Measurements from ENCODE around the gene RGS10.

Gene RGS10

DNA sequence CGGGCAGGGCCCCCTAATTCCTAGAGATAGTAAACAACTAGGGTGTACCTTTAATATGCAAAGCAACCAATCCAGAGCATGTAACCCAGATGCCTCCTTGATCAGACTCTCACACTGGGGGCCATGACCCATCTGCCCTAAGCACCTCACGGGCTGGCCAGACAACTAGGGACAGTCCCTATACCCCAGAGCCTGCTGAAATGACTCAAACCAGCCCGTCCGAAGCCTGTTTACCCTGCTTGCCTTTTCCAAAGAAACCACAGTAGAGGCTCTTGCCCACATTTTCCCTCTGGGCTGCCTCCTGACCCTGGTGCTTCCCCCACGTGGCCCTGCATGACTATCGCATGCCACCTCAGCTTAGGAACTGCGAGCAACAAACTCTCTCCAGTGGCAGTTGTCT is 46.2 kb downstream of the RGS10 start:
- peak; percentile 55 to 61 for DNase-seq (ENCODE audit: low read depth in 2 of 2)

DNA sequence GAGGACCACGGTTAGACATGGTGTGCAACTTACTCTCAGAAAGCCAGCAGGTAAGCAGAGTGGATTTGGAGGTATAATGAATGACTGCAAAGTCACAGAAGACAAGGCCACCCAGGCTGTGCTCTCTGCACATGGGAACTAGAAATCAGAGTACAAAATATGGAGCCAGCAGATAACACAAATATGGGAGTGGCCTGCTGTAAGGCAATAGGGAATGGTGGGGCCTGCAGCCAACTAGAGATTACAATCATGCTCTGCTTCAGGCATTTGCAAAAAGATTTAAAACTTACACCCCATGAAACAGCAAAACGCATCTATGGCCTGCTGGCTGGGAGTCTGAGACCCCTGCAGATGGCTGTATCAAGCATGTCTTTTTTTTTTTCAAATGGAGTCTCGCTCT is 47.0 kb downstream of the RGS10 start:
- no peak for DNase-seq (ENCODE audit: low read depth in 2 of 2)

DNA sequence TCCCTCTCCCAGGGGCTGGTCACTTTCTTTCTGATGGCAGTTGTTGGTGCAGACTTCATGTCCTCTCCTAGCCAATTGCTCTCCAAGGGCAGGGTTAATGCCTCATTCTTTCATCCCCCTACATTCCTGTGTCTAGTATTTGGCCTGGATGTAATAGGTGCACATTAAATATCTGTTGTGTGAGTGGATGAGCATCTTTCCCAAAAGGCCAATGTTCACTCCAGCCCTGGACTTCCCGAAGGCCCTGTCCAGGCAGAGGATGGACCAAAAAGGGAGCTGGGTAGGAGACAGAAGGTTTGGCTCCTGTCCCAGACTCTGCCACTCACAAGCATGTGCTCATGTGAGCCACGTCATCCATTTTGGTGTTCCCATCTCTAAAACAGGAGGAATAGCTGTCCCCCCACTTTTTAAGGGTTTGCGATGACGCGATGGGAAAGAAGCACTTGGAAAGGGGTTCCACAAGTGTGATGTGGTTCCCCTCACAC is 47.5 kb downstream of the RGS10 start:
- no peak for DNase-seq (ENCODE audit: low read depth in 2 of 2)

DNA sequence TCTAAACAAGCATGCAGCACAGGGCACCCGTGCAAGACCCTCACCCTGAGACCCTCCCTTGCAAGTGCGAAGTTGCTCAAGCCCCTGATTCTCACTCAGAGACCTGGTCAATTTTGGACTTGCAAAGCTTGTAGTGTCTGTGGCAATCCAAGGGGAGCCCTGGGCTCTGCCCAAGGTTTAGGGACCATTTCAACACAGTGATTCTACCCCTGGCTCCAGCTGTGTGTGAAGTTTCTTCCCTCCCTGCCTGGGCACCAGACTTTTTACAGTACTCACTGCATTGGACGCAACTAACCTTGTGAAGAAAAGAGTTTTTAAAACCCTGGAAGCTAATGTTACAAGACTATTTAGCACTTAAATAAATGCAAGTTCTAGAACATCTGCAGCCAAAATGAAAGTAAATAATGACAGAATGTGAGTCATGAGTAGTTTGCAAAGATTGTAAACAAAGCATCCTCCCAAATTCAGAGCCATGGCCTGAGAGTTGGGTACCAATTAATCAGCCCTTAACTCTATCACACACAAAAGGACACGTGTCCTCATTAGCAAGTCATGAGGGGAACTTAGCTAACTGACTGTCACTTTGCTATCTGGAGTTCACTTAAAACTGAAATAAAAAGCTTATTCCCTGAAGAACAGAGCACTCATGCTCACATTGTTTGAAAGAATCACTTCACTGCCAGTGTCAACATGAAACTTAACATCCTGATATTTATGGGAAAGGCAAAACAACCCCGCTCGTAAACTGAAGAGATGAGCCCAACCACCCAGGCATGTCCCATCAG is 48.1 kb downstream of the RGS10 start:
- no peak for DNase-seq (ENCODE audit: low read depth in 2 of 2)

DNA sequence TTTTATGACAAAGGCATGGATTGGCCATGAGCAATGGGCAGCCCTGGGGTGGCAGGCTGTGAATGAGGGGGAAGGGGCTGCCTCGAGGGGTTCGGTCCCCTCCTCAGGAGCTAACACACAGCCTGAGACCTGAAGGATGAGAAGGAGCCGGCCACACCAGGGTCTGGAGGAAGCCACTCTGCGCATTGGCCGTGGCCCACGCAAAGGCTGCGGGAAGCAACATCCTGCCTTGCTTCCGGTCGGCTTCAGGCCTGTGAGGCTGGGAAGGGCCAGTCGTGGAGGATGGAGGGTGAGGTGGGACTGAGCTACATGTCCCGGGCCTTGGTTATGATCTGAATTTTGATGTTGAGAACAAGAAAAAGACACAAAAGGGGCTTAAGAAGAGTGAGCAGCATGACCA is 49.4 kb downstream of the RGS10 start:
- DNase-seq (ENCODE audit: low read depth in 2 of 2) = no peak

DNA sequence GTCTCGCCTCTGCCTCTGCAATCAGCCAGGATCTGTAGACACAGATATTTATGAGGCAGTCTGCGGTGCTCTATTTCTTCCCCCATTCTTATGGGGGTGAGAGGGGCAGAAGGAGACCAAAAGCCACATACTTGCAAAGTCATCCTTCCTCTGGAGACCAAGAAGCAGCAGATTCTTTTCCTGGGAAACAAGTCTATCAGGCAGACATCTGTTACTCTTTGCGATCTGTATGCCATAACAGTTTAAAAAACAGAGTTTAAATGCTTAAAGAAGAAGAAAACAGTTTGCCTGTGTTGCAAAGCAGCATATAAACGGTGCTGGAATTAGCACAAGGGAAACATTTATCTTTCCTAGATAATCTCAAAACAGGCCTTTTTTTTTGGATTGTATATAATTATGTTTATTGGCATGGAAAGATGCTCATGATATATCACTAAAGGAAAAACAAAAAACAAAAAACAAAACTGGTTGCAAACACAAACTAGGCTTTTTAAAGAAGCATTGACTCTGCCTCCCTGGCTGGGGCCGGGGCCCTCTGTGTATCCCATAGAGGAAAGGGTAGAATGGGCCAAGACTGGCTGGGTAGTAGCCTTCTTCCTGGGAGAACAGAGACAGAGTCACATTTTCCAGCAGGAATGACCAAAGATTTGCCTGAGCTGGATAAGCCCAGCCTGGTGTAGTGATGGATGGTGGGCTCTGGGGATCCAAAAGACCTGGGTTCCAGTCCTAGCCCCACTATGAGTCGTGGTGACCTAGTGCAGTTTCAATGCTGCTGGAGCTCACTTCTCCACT is 50.4 kb downstream of the RGS10 start:
- no peak for DNase-seq (ENCODE audit: low read depth in 2 of 2)

DNA sequence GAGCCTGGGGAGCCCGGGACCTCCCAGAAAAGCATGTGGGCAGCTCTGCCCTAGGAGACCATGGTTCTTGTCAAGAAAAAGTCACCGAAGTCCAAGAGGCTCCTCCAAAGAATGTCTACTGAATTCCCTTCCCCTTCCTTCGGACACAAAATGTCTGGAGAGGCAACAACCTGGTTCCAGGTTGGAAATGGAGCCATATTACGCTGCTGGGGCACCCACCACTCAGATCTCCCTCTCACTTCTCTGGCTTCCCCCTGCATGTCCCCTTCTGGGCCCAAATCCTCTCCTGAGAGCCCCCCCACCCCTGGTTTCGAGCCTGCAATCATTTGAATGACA is 52.6 kb downstream of the RGS10 start:
- DNase-seq (ENCODE audit: low read depth in 2 of 2) = no peak

DNA sequence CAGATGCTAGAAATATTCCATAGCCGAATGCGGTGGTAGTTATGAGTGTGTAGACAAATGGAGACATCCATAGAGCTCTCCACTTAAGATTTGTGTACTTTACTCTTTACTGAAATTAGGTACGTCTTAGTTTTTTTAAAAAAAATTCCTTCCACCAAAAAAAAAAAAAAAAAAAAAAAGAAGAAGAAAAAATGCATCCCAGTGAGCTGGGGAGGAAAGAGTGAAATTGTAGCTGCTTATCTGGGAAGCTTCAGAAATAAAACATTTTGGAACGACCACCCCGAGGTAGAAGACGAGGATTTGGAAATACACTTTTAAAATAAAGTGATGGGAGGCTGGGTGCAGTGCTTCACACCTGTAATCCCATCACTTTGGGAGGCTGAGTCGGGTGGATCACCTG is 53.8 kb downstream of the RGS10 start:
- no peak for DNase-seq (ENCODE audit: low read depth in 2 of 2)

DNA sequence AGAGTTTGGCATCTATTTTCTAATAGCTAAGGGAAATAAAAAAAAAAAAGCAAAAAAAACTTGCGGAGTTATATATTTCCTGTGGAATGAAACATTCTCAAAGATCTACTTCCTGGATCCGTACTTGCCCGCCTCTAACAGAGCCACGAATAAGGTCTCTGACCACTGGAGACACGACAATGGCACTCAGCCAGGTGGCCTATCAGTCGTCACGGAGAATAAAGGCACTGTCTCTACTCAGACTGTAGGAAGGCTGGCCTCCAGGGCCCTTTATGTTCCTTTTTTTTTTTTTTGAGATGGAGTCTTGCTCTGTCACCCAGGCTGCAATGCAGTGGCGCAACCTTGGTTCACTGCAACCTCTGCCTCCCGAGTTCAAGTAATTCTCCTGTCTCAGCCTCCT is 58.7 kb downstream of the RGS10 start:
- no peak for DNase-seq (ENCODE audit: low read depth in 2 of 2)

DNA sequence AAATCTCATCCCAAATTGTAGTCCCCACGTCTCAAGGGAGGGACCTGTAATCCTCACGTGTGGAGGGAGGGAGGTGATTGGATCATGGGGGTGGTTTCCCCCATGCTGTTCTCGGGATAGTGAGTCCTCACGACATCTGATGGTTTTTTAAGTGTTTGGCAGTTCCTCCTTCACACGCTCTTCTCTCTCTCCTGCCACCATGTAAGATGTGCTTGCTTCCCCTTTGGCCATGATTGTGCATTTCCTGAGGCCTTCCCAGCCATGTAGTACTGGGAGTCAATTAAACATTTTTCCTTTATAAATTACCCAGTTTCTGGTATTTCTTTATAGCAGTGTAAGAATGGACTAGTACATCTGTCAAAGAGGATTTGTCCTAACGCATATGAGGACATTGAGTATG is 59.5 kb downstream of the RGS10 start:
- DNase-seq (ENCODE audit: low read depth in 2 of 2) = no peak

DNA sequence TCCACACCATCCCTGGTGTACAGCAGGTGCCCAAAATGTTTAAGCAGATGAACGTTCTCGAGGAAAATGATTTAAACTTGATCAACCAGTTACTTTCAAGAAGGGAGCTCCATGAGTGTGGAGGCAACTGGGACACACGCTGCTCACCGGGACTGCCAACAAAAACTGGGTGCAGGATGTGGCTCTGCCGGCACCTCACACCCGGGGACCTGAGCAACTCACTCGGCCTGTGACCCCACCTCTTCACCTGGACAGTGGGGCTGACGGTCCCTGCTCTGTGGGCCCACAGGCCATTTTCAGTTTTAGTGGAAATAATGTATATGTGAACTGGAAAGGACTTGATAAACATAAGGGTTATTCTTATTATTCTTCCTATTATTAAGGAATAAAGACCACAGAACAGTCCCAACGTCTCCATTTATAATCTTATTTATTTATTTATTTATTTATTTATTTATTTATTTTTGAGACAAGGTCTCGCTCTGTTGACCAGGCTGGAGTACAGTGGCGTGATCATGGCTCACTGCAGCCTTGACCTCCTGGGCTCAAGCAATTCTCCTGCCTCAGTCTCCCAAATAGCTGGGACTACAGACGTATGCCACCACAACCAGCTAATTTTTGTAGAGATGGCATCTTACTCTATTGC is 60.6 kb downstream of the RGS10 start:
- DNase-seq (ENCODE audit: low read depth in 2 of 2) = no peak

DNA sequence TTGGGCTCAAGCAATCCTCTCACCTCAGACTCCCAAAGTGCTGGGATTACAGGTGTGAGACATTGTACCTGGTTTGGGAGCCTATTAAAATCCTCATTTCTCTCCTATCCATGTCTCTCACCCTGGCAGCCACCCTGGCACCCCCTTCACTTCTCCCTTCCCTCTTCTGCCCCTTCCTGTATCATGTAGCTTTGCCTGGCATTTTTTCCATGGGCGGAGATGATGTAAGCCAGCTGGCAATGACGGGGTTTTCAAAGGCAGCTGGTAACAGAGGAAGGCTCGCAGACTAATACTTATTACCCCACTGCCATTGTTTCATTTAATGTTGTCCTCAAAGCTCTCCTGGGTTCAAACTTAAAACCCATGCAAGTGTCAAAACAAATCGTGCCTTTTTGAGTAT is 61.9 kb downstream of the RGS10 start:
- DNase-seq (ENCODE audit: low read depth in 2 of 2) = no peak

DNA sequence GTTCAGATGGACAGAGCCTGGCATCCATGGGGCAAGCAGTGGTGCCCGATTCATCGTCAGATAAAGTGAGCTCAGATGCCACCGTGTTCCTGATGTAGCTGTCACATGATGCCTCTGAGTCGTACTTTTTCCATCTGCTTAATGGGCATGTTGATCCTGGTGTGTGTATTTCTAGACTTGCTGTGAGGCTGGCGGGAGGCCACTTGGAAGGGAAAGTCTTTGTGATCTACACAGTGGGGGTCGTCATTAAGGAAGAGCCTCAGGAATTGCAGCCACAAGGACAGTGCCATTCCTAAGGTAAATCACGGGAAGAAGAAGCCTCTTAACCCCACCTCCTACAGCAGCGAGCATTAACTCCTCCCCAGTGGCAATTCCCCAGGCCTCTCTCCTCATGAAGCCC is 63.0 kb downstream of the RGS10 start:
- DNase-seq (ENCODE audit: low read depth in 2 of 2) = no peak

DNA sequence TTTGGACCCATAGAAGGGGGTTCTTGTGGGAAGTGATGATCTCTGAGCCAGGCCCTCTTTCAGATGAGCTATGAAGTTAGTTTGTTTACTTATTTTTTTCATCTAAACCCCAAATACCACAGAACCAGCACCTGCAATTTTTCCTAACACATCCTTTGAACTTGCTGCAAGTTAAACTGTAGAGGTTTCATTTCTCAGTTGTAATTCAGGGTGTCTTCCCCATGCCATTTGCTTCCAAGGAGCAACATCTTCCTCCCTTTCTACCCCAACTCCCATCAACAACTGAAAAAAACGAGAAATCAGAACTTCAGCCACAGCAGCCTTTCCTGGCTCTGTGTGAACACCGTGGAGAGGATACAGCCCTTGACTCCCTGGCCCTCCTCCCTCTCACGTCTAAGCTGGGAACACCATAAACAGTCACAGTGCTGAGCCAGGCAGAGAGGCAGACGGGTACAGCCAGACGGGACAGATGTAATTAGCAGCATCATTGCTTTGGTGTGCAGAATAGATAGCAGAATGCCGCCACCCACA is 63.6 kb downstream of the RGS10 start:
- DNase-seq (ENCODE audit: low read depth in 2 of 2) = no peak

DNA sequence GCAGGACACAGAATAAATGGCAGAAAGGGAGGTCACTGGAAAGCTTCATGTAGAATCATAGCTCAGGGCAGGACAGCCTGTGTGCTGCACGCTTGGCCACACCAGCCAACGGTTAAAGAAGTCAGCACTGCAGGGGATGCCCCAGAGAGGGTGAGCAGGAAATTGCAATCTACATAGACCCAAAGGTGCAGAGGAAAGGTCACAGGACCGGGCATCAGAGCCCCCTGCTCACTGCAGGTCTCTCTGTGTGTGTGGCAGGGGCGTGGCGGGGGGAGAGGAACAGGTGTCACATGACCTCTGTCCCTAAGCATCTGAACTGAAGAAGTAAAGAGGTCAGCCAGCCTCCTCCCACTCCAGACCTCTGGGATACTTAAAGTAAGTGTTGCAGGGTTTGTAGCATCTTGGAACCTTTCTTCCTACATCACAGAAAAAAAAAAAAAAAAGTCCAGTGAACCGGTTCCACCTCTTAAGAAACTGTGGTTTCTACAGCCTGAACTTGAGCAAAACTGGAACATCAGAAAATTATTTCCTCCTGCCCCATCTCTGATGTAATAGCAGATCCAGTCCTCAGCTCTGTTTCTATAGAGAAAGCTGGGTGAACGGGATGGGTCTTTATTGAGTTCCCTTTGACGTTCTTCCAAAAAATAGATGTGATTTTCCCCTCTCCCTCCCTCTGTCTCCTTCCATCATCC is 64.3 kb downstream of the RGS10 start:
- no peak for DNase-seq (ENCODE audit: low read depth in 2 of 2)

DNA sequence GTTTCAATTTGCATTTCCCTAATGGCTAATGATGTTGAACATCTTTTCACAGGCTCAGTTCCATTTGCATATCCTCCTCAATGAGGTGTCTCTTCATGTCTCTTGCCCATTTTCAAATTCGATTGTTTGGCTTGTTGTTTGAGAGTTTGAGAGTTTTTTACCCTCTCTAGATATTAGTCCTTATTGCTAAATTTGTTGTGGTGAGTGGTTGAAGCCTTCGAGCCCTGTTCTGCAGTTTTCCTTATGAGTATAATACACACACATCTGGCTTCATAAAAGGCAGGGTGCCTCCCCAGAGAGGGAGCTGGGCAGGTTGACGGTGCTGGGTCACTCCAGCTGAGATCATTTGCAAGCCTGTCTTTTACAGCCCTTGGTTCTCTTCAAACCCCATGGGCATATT is 65.1 kb downstream of the RGS10 start:
- DNase-seq (ENCODE audit: low read depth in 2 of 2) = no peak

DNA sequence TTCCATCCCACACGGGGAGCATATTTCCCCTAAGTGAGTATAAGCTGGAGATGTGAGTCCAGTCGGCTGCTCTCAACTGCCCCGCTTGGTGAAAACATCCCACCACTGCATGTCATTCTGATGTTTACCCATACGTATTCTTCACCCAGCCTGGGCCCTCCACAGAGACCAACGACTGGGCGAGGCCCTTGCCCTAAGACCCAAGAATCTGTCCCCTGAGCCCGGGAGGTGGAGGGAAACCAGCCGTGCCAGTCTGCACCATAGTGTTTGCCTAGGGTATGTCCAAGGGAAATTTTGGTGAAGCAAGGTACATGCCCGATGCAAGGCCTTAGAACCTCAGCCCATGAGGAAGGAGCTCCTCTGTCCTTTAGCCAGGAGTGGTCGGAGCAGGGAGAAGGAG is 67.9 kb downstream of the RGS10 start:
- no peak for DNase-seq (ENCODE audit: low read depth in 2 of 2)

DNA sequence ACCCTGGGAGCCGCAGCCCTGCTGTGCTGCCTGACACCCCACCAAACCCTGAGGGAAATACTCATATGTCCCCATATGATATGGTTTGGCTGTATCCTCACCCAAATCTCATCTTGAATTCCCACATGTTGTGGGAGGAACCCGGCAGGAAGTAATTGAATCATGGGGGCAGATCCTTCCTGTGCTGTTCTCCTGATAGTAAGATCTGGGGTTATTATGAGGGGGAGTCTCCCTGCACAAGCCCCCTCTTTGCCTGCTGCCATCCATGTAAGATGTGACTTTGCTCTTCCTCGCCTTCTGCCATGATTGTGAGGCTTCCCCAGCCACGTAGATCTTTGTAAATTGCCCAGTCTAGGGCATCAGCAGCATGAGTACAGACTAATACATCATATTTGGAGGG is 68.7 kb downstream of the RGS10 start:
- DNase-seq (ENCODE audit: low read depth in 2 of 2) = no peak

DNA sequence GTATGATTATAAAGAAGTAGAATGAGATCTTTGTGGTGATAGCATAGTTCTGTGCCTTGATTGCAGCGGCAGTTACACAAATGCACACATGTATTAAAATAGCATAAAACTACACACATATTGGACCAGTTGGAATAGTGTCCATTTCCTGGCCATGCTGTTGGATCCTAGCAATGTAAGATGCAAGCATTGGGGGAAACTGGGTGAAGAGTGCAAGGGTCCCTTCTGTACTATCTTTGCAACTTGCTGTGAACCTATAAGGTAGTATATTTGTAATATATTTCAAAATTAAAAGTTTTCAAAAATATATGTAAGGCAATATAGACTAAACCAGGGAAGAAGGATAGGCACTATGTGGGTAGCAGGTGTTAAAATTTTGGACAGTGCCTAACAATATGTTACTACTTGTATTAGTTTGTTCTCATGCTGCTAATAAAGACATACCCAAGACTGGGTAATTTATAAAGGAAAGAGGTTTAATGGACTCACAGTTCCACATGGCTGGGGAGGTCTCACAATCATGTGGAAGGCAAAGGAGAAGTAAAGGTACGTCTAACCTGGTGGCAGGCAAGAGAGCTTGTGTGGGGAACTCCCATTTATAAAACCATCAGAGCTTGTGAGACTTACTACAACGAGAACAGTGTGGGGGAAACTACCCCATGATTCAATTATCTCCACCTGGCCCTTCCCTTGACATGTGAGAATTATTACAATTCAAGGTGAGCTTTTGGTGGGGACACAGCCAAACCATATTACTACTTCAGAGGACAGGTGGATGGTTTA is 71.4 kb downstream of the RGS10 start:
- DNase-seq (ENCODE audit: low read depth in 2 of 2) = no peak

DNA sequence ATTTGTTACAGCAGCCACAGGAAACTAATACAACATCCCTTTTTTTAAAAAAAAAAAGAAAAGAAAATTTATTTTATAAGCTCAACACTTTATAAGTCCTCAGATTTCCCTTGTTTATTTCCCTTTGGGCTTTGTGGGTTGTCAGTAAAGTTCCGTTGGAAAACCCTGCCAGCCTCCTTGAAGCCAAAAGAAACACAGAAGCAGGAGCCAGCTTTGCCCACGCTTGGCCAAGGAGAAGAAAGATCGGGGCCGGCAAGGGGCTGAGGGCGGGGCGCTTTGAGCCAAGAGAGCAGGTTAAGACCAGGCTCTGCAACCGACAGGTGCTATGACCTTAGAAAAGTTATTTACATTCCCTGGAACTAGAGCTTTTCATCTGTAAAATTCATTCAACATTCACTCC is 72.7 kb downstream of the RGS10 start:
- no peak for DNase-seq (ENCODE audit: low read depth in 2 of 2)

DNA sequence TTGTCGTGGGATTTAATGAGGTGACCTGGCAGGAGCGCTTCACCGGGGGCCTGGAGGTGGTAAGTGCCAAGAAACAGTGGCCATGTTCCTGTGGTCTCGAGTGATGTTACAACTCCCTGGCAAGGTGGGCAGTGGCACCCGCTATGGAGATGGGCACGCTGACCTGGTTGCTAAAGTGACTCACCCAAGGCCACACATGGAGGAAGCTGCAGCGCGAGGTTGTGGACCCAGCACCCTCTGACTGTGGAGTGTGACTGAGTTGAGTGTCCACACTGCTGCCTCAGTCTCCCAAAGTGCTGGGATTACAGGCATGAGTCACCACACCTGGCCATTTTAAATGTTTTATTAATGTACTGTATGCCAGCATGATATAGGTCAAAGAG is 73.2 kb downstream of the RGS10 start:
- no peak for DNase-seq (ENCODE audit: low read depth in 2 of 2)

Data from stimulated activated CD8-positive, alpha-beta memory T cell treated with anti-CD3 and anti-CD28 coated beads, Interleukin-2, amount 100 ng/mL, for 48 hours (primary cell).